ENCODE data around the gene OR10G8.

OR10G8 gene

GRCh38 chr11:124069429-124070401 lies 43.1 kb downstream of the OR10G8 start:
- H3K4me3 ChIP-seq (ENCODE audit: low read length): peak overlapping the region; percentile 31
- TF ChIP-seq CTCF (conservative IDR thresholded peaks at IDR 0.05; ENCODE audit: low read depth, low read length): peak; percentile 93
- peak; percentile 34 for DNase-seq (ENCODE audit: low read depth)

- peak; percentile 39 for DNase-seq (ENCODE audit: low read depth)
- H3K4me3 ChIP-seq (ENCODE audit: low read length): no peak overlapping the region
- peak; percentile 75 for TF ChIP-seq CTCF (conservative IDR thresholded peaks at IDR 0.05; ENCODE audit: low read depth, low read length)
Observed at GRCh38 chr11:124070915-124071622, 44.5 kb downstream of the OR10G8 start.

GRCh38 chr11:124071623-124071948 lies 45.0 kb downstream of the OR10G8 start:
- no peak overlapping the region for H3K4me3 ChIP-seq (ENCODE audit: low read length)
- TF ChIP-seq CTCF (conservative IDR thresholded peaks at IDR 0.05; ENCODE audit: low read depth, low read length): no peak
- DNase-seq (ENCODE audit: low read depth): no peak

- no peak for DNase-seq (ENCODE audit: low read depth)
- TF ChIP-seq CTCF (conservative IDR thresholded peaks at IDR 0.05; ENCODE audit: low read depth, low read length): no peak
- H3K4me3 ChIP-seq (ENCODE audit: low read length): no peak overlapping the region
Observed at GRCh38 chr11:124072147-124072546, 45.5 kb downstream of the OR10G8 start.

GRCh38 chr11:124074554-124074953 lies 48.0 kb downstream of the OR10G8 start:
- DNase-seq (ENCODE audit: low read depth): no peak
- TF ChIP-seq CTCF (conservative IDR thresholded peaks at IDR 0.05; ENCODE audit: low read depth, low read length): no peak
- H3K4me3 ChIP-seq (ENCODE audit: low read length): no peak overlapping the region

- no peak for DNase-seq (ENCODE audit: low read depth)
- no peak overlapping the region for H3K4me3 ChIP-seq (ENCODE audit: low read length)
- TF ChIP-seq CTCF (conservative IDR thresholded peaks at IDR 0.05; ENCODE audit: low read depth, low read length): no peak
Observed at GRCh38 chr11:124075492-124075840, 48.9 kb downstream of the OR10G8 start.

Data from retinal pigment epithelial cell (primary cell).